NCI-H345 treated with DMSO at 0.1 percent for 48 hours (cell line): ENCODE results near the gene TRMT112.
A peak's percentile ranks its signal among the peaks of the same experiment; 100 is the strongest.

Experiments used
- DNase-seq: peaks from one replicate; lab custom pipeline; 2025; ENCODE audit not compliant: unreplicated experiment; lab: John Stamatoyannopoulos, UW

TRMT112 gene

DNA sequence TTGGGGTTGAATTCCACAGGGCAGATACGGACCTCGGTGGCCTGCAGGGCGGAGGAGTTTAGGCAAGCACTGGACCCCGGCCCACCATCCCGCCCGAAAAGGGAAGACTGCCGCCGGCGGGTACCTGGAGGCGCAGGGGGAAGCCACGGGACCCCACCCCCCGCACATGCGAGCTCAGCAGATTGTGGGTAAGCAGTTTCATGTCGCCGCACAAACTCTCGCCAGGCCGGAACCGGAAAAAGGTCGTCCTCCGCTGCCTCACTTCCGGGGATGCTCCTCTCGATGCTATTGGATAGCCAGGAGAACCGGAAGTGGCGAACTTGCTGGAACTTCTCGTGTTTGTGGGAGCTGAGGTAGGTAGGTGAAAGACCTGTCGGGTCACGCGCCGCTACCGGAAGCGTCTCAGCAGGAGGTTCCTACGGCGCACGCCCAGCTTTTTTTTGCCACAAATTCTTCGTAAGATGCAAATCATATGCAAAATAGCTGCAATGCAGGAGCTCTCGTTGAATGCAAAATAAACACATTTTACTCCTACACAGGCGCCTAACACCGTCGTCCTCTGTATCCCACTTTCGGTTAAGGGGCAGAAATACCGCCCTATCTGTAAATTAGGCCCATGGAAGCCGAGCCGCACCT, at the start of gene TRMT112:
TRMT112 (minus strand) TSS at position 235 of the 636 bp plus-strand sequence; CDS start at position 202, 33 bp downstream.
- peak; percentile 98 for DNase-seq

DNA sequence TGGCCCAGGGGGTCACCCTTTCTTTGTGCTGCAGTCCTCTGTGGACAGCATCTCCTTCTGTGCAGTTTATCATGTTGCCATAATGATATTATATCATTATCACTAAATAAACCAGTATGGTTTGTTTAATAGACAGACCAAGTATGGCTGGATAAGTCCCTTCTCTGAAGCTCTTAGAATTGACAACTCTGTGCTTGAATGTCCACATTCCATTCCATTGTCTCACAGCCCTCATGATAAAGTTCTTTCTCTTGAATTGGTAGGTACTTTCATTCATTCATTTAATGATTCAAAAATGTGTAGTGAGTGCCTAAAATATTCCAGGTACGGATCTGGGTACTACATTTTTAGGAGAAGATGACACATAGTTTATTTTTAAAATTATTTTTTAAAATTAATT, 49.4 kb upstream of the TRMT112 start:
- DNase-seq: no peak

DNA sequence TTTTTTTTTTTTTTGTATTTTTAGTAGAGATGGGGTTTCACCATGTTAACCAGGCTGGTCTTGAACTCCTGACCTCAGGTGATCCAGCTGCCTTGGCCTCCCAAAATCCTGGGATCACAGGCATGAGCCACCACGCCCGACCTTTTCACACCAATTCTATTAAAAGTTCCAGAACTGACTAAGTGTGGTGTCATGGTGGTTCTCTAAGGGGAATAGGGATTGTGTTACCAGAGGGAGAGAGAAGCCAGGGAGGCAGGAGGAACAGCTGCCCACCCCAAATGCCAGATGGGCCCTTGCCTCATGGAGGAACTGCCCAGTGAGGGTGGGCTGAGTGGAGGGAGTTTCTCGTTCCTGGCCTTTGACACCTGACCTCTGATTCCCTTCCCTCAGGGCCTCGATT, 47.6 kb upstream of the TRMT112 start:
- no peak for DNase-seq

DNA sequence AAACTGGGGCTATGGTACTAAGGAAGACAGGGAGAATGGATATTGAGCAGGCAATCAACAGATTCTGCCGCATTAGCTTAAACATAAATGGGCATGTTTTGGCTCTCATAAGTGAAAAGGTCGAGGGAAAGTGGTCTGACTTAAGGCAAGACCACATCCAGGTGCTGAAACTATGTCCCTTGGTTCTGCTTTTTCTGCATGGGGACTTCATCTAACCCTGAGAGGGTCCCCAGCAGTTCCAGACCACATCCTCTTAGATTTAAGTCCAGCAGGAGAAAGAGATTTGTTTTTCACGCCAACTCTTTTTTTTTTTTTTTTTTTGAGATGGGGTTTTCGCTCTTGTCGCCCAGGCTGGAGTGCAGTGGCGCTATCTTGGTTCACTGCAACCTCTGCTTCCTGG, 47.1 kb upstream of the TRMT112 start:
- DNase-seq: no peak

DNA sequence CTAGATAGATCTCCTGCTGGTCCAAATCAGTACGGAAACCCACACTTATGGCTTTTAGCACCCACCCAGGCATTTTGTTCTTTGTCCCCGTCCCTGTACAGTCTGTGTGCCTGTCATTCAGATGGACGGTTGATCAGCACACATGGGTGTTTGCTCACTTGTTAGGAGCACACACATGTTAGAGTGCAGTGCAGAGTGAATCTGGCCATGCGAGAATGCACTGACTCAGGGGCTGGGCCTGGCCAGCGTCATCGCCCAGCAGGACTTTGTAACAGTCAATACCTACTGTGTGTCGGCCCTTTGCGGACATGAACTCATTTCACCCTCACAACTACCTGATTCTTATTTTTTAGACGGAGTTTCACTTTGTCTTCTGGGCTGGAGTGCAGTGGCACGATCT, 45.0 kb upstream of the TRMT112 start:
- DNase-seq: no peak

DNA sequence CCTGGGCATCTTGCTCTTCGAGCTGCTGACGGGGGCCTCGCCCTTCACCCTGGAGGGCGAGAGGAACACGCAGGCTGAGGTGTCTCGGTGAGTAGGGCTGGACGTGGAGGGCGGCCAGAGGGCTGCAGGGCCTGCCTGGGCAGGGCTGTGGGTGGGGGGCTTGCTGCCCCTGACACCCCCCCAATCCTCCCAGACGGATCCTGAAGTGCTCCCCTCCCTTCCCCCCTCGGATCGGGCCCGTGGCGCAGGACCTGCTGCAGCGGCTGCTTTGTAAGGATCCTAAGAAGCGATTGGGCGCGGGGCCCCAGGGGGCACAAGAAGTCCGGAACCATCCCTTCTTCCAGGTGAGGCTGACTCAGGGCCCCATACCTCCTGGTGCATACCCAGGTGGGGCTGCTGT, 44.3 kb upstream of the TRMT112 start:
- DNase-seq: no peak

DNA sequence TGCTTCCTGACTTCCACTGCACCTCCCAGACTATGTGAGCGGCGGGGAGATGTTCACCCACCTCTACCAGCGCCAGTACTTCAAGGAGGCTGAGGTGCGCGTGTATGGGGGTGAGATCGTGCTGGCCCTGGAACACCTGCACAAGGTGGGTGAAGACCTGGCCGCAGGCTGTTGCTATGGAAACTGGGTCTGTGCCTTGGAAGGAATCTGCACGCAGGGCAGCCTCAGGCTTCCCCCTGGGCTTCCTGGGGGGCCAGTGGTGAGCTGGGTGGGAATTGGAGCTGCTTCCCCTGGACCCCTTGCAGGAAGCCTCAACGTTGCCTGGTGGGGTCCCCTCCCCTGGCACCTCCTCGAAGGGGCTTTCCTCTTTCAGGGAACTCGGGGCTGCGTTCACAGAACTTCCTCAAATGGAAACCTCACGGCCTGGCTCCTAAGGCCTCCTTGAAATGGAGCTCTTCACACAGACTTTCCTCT, 43.1 kb upstream of the TRMT112 start:
- no peak for DNase-seq

DNA sequence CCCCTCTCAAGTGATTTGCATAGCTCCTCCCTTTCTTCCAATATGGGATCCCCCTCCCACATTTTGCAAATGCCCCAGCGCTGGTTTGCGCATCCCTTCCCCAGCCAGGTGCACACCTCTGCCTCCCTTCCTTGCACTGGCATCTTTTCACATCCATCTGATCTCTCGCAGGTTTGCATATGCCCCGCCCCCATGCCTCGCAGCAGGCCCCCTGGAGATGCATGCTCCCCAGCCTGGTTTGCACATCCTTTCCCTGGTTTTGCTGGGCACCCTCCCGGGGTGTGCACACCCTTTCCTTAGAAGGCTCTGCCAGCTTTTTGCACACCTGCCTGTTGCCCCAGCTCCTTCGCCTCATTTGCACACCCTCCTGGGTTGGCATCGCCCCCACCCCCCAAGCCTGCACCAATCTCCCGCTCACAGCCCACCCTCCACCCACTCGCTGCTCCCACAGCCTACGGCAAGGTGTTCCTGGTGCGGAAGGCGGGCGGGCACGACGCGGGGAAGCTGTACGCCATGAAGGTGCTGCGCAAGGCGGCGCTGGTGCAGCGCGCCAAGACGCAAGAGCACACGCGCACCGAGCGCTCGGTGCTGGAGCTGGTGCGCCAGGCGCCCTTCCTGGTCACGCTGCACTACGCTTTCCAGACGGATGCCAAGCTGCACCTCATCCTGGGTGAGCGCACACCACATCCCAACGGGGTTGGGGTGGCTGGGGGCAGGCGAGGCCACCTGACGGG, 42.5 kb upstream of the TRMT112 start:
- no peak for DNase-seq

DNA sequence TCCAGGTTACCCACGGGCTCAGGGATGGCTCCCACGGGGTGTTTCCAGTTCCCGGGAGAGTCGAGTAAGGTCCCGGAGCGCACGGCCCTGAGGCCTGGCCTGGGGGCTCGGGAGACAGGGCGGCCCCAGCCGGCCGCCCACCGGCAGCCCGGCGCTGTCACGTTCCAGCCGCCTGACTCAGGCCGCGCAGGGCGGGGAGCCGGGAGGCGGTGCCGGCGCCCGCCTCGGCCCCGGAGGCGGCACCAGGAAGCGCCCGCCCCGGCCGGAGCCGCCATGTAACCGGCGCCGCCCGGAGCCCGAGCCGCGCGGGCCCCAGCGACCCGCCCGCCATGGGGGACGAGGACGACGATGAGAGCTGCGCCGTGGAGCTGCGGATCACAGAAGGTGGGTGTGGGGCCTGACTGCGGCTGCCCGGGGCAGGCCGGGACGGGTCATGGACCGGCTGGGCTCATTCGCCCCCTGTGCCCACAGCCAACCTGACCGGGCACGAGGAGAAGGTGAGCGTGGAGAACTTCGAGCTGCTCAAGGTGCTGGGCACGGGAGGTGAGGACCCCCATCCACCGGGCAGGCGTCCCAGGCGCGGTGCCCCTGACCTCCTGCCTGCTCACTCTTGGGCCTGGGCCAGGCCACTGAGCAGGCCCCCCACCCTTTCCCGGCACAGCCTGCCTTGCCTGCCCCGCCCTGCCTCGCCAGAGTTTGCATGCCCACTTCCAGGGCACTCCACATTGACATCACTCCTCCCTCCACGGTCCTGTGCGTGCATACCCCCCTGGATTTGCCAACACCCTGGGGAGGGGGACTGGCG, 41.8 kb upstream of the TRMT112 start, which contains the start of gene RPS6KA4:
RPS6KA4 (plus strand) TSS at position 256 of the 805 bp plus-strand sequence; CDS start at position 330, 74 bp downstream.
- DNase-seq: no peak

DNA sequence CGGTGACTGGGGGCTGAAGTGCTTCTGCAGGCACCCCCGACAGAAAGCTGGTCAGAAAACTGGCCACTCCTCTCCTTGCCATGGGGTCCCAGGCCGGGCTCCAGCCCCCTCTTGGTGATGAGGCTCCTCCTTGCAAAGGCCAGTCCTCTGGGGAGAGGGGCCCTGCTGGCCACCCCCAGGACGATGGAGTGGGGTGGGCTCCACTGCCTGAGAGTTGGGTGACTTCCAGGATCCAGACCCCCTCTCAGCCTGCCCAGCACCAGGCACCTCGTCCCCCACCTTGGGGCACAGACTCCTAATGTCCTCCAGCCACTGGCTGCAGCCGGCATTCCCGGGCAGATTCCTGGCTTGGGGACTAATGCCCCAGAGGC, 41.2 kb upstream of the TRMT112 start:
- DNase-seq: no peak

DNA sequence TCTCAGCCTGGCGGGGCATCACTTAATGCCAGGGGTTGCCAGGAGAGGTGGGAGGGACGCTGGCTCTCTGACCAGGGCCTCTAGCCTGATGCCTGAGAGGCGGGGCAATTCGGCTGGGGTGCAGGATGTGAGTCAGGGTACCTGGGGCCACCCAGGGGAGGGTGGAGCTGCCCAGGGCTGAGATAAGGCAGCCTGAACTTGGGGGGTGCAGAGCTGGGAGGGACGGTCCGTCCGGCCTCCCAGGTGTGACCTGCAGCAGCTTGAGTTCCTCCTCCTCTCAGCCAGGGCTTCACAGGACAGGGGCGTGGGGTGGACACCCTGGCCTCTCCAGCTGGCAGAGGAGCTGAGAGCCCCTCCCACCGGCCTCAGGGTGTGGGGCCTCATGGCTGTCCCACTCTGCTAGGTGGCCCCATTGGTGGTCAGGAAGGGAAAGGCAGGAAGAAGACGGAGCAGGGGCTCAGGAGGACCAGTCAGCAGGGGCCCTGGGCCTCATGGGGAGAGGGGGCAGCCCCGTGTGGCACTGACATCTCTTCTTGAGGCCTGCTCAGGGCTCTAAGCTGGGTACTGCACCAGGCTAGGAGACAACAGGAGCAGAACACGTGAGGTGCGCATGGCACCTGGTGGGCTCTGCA, 40.7 kb upstream of the TRMT112 start:
- DNase-seq: no peak

DNA sequence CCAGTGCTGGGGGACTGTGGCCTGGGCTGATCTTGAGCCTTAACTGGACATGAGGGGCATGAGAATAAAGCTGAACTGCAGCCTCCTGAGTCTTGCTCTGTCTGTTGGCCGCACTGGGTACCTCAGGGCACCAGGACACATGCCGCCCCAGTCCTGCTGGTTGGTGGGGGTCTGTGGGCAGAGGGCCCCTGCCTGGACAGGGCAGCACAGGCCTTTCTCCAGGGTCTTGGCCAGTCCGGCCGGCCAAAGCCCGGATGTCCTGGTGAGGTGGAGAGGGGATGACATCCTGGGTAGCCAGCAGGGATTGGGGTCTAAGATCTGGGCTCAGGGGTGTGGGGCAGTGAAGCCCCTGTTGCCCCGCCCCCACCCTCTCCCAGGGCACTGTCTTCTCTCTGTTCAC, 40.1 kb upstream of the TRMT112 start:
- DNase-seq: no peak

DNA sequence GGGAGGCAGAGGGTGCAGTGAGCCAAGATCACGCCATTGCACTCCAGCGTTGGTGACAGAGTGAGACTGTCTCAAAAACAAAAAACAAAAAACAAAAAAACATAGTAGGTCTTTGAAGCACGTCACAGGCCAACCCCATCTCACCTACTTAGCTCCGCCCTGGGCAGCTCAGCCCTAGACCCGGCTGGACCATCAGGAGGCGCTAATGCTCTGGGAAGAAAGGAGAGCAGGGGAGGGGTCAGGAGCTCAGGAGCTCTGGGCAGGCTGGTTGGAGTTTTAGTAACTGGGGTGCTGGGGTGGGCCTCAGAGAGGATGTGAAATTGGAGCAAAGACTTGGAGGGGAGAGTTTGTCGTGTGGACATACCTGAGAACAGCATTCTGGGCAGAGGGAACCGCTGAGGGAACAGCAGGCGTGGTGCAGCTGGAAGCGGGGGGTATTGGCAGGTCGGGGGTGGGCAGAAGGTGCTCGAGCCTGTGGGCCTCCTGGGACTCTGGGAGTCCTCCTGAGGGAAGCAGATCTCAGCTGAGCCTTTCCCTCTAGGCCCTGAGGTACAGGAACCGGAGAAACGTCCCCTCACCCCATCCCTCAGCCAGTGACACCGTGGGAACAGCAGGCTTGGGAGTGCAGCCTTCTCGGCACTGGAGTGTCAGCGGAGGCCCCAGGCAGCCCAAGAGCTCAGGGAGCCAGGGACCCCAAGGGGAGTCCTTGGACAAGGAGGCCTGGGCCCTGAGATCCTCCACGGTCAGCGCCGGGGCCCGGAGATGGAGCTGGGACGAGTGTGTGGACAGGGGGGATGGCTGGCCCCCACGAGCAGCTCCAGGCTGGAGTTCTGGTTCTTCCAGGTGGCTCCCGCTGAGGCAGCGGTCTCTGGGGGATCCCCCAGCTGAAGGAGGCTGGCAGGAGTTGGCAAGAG, 39.4 kb upstream of the TRMT112 start:
- no peak for DNase-seq

DNA sequence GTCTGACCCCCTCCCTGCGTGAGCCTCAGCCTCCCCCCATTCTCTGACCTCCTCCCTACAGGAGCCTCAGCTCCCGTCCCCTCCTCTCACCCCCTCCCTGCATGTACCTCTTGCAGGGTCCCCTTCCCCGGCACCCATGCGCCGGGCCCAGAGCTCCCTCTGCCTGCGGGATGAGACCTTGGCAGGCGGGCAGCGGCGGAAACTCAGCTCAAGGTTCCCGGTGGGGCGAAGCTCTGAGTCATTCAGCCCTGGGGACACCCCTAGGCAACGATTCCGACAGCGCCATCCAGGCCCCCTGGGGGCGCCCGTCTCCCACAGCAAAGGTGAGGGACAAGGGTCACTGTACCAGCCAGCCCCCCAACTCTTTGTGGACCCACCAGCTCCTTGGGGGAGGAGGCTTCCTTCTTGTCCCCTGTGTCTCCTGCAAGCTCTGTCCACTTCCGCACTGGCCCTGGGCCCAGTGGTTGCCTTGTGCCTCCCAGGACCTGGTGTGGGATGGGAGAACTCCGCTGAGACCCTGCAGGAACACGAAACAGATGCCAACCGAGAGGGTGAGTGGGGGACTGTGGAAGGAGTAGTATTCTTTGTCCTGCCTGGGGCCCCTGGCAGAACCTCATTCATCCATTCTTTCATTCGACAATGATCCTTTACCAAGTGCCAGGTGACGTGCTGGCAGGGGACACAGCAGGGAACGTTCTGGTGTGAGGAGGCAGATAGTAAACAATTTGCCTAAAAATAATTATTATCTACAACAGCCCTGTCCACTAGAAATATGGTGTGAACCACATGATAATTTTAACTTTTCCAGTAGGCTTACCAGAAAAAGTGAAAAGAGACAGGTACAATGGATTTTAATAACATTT, 38.0 kb upstream of the TRMT112 start:
- DNase-seq: peak; percentile 72

DNA sequence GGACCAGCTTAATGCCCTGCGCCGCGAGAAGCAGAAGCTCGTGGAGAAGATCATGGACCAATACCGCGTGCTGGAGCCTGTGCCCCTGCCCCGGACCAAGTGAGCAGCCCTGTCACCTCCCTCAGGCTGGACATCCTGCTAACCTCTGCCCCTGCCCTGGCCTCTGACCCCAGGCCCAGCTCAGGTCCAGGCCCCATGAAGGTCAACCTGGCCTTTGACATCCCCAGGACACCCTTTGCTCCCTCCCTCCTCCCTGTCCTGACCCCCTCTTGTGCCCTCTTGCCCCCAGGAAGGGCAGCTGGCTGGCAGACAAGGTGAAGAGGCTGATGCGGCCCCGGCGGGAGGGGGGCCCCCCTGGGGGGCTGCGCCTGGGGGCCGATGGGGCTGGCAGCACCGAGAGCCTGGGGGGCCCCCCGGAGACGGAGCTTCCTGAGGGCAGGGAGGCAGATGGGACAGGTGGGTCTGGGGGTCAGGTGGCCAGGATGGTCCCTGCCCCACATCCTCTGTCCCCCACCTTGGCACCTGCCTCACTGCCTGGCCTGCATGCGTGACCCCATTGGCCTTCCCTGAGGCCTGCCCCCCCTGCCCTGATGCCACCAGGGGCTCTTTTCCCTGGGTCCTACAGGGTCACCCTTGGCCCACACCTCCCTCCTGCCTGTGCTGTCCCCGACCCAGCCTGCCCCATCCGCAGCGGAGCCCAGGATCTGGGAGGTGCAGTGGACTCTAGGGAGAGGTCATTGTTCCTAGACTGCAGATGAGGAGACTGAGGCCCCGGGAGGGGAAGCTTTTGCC, 36.6 kb upstream of the TRMT112 start:
- no peak for DNase-seq

DNA sequence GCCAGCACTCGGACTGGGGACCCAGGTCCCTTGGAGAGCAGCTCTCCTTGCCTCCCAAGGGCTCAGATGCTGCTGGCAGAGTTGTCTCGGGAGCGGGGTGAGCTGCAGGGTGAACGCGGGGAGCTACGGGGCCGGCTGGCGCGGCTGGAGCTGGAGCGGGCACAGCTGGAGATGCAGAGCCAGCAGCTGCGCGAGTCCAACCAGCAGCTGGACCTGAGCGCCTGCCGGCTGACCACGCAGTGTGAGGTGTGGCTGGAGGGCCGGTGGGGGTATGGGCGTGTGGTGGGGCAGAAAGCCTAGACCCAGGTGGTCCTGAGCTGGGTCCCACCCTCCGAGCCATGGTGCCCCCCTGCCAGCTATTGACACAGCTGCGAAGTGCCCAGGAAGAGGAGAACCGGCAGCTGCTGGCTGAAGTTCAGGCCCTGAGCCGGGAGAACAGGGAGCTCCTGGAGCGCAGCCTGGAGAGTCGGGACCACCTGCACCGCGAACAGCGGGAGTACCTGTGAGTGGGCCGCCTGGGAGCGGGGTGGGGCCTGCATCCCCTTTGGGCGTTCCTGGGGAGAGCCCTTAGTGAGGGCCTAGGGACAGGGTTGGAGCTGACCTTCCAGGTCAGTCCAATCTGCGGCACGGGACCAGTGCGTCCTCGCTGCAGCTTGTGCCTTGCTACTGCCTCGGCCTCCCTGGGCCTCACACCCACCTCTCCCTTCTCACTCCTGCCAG, 35.8 kb upstream of the TRMT112 start:
- DNase-seq: peak; percentile 84

DNA sequence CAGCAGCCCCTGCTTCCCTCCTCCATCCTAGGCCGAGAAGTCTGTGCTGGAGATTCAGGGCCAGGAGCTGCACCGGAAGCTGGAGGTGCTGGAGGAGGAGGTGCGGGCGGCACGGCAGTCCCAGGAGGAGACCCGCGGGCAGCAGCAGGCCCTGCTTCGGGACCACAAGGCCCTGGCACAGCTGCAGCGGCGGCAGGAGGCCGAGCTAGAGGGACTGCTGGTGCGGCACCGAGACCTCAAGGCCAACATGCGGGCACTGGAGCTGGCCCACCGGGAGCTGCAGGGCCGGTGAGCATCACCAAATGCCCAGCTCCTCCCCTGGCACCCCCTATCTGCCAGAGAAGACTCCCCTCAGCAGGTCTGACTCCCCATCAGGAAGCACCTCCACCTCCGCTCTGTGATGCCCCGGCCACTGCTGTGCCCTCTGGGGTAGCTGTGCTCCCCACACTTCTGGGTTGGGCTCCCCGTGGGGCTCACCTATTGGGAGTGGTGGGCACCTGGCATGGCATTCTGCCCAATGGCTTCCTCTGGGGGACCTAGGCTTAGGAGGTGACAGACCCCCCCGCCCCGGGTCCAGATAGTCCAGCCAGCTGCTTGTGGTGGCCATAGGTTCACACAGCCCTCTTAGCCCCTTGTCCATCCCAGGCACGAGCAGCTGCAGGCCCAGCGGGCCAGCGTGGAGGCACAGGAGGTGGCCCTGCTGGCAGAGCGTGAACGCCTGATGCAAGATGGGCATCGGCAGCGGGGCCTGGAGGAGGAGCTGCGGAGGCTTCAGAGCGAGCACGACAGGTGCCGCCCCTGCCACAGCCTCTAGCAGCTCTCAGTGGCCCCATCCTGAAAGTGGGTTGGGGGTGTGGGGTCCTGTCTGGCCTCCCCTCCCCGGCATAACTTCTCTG, 35.0 kb upstream of the TRMT112 start:
- peak; percentile 66 for DNase-seq
